GM18868 (cell line): ENCODE data around the gene KCNK7.
"Not testable (repeated sequence)": the region's sequence is repeated elsewhere in the genome, so short reads cannot be mapped to it uniquely, and the experiment has no call there.

Experiments used
- ATAC-seq: cut with Tn5 transposase; IDR thresholded peaks from one replicate; pipeline ENCODE4 v1.9.1; 2021; ENCODE audit warnings: mild to moderate bottlenecking, moderate library complexity; ENCODE audit not compliant: unreplicated experiment

The KCNK7 gene, protein sequence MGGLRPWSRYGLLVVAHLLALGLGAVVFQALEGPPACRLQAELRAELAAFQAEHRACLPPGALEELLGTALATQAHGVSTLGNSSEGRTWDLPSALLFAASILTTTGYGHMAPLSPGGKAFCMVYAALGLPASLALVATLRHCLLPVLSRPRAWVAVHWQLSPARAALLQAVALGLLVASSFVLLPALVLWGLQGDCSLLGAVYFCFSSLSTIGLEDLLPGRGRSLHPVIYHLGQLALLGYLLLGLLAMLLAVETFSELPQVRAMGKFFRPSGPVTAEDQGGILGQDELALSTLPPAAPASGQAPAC

GRCh38 chr11:65595543-65596281 is at the start of gene KCNK7:
Gene KCNK7 (minus strand): TSS chr11:65595800. CDS start chr11:65595772, 28 bp downstream.
- ATAC-seq = no peak

DNA sequence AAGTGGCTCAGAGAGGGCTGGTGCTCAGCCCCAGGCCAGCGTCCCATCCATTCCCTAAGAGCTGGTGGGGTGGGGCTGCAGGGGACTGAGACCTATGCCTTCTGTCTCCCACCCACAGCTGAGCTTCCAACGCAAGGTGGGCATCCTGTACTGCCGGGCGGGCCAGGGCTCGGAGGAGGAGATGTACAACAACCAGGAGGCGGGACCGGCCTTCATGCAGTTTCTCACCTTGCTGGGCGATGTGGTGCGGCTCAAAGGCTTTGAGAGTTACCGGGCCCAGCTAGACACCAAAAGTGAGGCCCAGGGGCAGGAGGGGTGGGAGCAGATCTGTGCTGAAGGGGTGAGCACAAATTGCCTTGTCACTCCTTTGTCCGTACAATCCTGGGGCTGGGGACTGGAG is 49.2 kb upstream of the KCNK7 start:
- no peak for ATAC-seq

GRCh38 chr11:65643971-65644370 is 48.4 kb upstream of the KCNK7 start:
- no peak for ATAC-seq

DNA sequence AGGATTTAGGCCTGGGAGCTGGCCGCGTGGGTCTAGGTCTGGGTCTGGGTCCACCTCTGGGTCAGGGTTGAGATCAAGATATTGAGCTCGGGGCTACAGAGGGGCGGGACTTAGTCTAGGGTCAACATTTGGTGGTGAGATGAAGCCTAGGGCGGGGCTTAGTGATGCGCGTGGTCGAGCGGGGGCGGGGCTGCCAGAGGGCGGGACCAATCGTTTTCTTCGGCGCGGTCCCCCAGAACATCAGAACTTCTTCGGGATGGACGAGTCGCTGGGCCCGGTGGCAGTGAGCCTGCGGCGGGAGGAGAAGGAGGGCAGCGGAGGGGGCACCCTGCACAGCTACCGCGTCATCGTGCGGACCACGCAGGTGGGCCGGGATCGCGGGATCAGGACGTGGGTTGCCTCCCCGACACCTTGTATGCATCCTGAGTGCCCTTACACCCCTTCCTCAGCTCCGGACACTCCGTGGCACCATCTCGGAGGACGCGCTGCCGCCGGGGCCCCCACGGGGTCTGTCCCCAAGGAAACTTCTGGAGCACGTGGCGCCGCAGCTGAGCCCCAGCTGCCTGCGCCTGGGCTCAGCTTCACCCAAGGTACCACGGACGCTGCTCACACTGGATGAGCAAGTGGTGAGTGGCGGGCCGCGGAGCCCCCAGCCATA is 46.5 kb upstream of the KCNK7 start:
- ATAC-seq = no peak

GRCh38 chr11:65641297-65642013 is 45.9 kb upstream of the KCNK7 start:
- no peak for ATAC-seq

DNA sequence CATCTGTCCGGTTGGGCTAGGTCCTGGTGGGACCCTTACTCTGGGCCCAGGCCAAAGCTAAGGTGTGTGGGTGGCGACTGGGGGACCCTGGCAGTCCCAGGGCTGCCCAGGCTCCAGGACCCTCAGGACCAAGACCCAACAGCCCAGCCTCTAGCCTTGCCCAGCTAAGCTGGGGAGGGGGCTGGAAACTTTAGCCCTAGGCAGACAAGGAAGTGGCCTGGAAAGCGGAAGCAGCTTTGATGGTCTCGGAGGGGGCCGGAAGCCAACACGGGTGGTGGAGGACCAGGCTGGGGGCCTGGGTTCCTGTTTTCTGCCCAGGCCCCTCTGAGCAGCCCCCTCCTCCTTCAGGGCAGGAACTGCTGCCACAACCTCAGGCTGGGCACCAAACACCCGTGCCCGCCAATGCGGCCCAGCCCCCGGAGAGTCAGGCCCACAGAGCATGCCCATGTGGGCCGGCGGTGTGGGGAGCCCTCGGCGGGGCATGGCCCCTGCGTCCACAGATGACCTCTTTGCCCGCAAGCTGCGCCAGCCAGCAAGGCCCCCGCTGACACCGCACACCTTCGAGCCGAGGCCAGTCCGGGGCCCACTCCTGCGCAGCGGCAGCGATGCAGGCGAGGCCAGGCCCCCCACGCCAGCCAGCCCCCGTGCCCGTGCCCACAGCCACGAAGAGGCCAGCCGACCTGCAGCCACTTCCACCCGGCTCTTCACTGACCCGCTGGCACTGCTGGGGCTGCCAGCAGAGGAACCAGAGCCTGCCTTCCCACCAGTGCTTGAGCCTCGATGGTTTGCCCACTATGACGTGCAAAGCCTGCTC is 45.1 kb upstream of the KCNK7 start:
- no peak for ATAC-seq

GRCh38 chr11:65639623-65640482 is 44.3 kb upstream of the KCNK7 start:
- no peak for ATAC-seq

DNA sequence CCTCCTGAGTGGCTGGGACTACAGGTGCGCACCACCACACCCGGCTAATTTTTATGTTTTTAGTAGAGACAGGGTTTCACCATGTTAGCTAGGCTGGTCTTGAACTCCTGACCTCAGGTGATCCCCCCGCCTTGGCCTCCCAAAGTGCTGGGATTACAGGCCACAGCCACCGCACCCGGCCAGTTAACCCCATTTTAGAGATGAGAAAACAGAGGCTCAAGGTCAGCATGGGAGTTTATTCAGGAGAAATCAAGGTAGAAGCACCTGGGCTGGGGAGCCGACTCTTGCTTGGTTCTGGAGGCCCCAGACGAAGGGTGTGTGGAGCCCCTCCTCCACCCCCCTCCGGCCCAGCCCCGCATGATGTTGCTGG is 43.6 kb upstream of the KCNK7 start:
- ATAC-seq = not testable (repeated sequence)

- ATAC-seq = peak; percentile 57
Measured at GRCh38 chr11:65637794-65638419, 42.3 kb upstream of the KCNK7 start, which contains the start of gene SIPA1. Gene SIPA1 (plus strand): TSS chr11:65638101. CDS start chr11:65640922, 2,821 bp downstream.

- ATAC-seq = no peak
Measured at GRCh38 chr11:65637032-65637557, 41.5 kb upstream of the KCNK7 start.

DNA sequence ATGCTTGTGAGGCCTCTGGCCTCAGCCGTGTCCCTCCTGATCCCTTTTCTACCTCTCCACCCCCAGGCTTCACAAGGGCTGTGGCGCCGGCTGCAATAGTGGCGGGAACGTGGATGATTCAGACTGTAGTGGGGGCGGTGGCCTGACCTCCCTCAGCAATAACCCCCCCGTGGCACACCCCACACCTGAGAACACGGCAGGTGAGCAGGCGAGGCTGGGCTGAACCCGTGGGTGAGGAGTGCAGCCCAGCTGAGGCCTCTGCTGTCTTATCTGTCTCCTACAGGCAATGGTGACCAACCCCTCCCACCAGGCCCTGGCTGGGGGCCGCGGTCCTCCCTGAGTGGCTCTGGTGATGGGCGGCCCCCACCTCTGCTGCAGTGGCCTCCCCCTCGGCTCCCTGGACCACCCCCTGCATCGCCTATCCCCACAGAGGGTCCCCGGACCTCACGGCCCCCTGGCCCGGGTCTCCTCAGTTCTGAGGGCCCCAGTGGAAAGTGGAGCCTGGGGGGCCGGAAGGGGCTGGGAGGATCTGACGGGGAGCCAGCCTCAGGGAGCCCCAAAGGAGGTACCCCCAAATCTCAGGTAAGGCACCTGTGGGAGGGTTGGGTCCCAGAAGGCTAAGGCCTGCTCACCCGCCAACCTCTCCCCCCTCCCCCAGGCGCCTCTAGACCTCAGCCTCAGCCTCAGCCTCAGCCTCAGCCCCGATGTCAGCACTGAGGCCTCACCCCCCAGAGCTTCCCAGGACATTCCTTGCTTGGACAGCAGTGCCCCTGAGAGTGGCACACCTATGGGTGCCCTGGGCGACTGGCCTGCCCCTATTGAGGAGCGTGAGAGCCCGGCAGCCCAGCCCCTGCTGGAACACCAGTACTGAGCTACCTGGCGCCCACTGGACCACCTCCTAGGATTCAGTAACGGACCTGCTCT is 40.8 kb upstream of the KCNK7 start:
- no peak for ATAC-seq

GRCh38 chr11:65634905-65635731 is 39.5 kb upstream of the KCNK7 start:
- ATAC-seq = no peak

- ATAC-seq = no peak
Measured at GRCh38 chr11:65634440-65634839, 38.8 kb upstream of the KCNK7 start.

DNA sequence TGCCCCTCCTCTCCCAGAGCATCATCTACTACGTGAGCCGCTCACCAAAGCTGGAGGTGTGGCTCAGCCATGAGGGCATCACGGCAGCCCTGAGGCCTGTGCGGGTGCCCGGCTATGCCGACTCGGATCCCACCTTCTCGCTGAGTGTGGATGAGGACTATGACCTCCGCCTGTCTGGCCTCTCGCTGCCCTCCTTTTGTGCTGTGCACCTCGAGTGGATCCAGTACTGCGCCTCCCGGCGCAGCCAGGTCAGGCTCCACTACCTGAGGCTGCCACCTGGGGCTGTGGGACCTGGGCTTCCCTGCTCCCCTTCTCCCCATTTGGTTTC is 38.5 kb upstream of the KCNK7 start:
- no peak for ATAC-seq

- no peak for ATAC-seq
Measured at GRCh38 chr11:65633390-65634108, 37.9 kb upstream of the KCNK7 start.

DNA sequence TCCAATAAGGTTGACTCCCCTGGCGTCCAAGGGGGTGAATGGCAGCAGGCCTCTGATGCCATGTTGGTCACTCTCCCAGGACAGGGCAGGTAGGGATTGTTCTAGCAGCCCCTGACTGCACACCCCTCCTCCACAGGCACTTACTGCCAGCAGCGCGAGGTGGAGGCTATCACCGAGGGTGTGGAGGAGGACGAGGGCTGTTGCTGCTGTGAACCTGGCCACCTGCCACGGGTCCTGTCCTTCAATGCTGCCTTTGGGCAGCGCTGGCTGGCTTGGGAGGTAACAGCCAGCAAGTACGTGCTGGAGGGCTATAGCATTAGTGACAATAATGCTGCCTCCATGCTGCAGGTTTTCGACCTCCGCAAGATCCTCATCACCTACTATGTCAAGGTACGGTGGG is 34.6 kb upstream of the KCNK7 start:
- ATAC-seq = no peak
